Neural cell (in vitro differentiated cells): ENCODE measurements around the gene PLXNA2.

Experiments used
- EP300 ChIP-seq: fragments of 450-650 bp; conservative IDR thresholded peaks from 2 replicates; pipeline ENCODE4 v1.6.1; 2014; ENCODE audit warnings: antibody characterized with exemption, mild to moderate bottlenecking, moderate library complexity; ENCODE audit not compliant: poor library complexity, severe bottlenecking
- EZH2 ChIP-seq: fragments of 200-600, 300-800 bp; shearing (Covaris generic), sonication (generic); IDR thresholded peaks from 2 replicates; pipeline ENCODE4 v1.6.1; 2014; ENCODE audit warnings: antibody characterized with exemption, low read length, borderline replicate concordance, mild to moderate bottlenecking; ENCODE audit not compliant: insufficient read depth, poor library complexity, severe bottlenecking
- MXI1 ChIP-seq: fragments of 450-650 bp; conservative IDR thresholded peaks from 2 replicates; pipeline ENCODE4 v1.6.1; 2014; ENCODE audit warnings: antibody characterized with exemption, mild to moderate bottlenecking; ENCODE audit not compliant: poor library complexity, severe bottlenecking
- POLR2AphosphoS5 ChIP-seq: IDR thresholded peaks from 2 replicates; pipeline ENCODE4 v1.6.1; 2012
- RAD21 ChIP-seq: fragments of 450-650 bp; conservative IDR thresholded peaks from 2 replicates; pipeline ENCODE4 v1.6.1; 2014; ENCODE audit warnings: antibody characterized with exemption, mild to moderate bottlenecking, moderate library complexity
- REST ChIP-seq: IDR thresholded peaks from 2 replicates; pipeline ENCODE4 v1.6.1; 2012; ENCODE audit warnings: borderline replicate concordance
- SMC3 ChIP-seq: fragments of 450-650 bp; conservative IDR thresholded peaks from 2 replicates; pipeline ENCODE4 v1.6.1; 2014; ENCODE audit warnings: antibody characterized with exemption, mild to moderate bottlenecking, moderate library complexity; ENCODE audit not compliant: poor library complexity
- TAF1 ChIP-seq: IDR thresholded peaks from 2 replicates; pipeline ENCODE4 v1.6.1; 2012; ENCODE audit warnings: low read depth
- TF ChIP-seq, protein P1 (sequence below): fragments of 450-650 bp; IDR thresholded peaks from 2 replicates; pipeline ENCODE4 v1.5.1; 2014; ENCODE audit warnings: antibody characterized with exemption, mild to moderate bottlenecking, moderate library complexity; ENCODE audit not compliant: poor library complexity, severe bottlenecking

- TF ChIP-seq POLR2AphosphoS5: no peak
- TF ChIP-seq, protein P1, sequence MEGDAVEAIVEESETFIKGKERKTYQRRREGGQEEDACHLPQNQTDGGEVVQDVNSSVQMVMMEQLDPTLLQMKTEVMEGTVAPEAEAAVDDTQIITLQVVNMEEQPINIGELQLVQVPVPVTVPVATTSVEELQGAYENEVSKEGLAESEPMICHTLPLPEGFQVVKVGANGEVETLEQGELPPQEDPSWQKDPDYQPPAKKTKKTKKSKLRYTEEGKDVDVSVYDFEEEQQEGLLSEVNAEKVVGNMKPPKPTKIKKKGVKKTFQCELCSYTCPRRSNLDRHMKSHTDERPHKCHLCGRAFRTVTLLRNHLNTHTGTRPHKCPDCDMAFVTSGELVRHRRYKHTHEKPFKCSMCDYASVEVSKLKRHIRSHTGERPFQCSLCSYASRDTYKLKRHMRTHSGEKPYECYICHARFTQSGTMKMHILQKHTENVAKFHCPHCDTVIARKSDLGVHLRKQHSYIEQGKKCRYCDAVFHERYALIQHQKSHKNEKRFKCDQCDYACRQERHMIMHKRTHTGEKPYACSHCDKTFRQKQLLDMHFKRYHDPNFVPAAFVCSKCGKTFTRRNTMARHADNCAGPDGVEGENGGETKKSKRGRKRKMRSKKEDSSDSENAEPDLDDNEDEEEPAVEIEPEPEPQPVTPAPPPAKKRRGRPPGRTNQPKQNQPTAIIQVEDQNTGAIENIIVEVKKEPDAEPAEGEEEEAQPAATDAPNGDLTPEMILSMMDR: no peak
- no peak for TF ChIP-seq REST
- TF ChIP-seq EZH2: no peak
- TF ChIP-seq EP300: no peak
- no peak for TF ChIP-seq SMC3
- no peak for TF ChIP-seq MXI1
- no peak for TF ChIP-seq RAD21
- no peak for TF ChIP-seq TAF1
Measured at GRCh38 chr1:208137193-208137592, 107.0 kb downstream of the PLXNA2 start.
